HepG2 (cell line): Measurements from ENCODE around the gene TBC1D16. TPM values are rescaled to one million over a fixed set of nuclear protein-coding genes. Genes with fewer than 3 reads are reported as not detected.
A peak's percentile ranks its signal among the peaks of the same experiment; 100 is the strongest.

ENCODE experiments used
- AKAP8 ChIP-seq: sonication (generic); formaldehyde crosslinking; IDR thresholded peaks from 2 replicates; pipeline ENCODE4 v1.5.1; 2020; ENCODE audit warnings: mild to moderate bottlenecking, missing genetic modification reagents
- ASH2L ChIP-seq: fragments of 300-600, 200-600 bp; sonication (generic); IDR thresholded peaks from 2 replicates; pipeline ENCODE4 v1.7.0; 2017; ENCODE audit warnings: low read depth, mild to moderate bottlenecking, moderate library complexity, mixed read lengths, low read length; ENCODE audit not compliant: insufficient read length
- CCDC6 ChIP-seq: sonication (generic); formaldehyde crosslinking; IDR thresholded peaks from 2 replicates; pipeline ENCODE4 v1.8.1; 2022; ENCODE audit warnings: mild to moderate bottlenecking, missing genetic modification reagents, moderate library complexity
- KLF9 ChIP-seq: IDR thresholded peaks from 2 replicates; pipeline ENCODE4 v1.6.1; 2016; ENCODE audit warnings: low read depth
- NRL ChIP-seq: sonication (generic); formaldehyde crosslinking; IDR thresholded peaks from 2 replicates; pipeline ENCODE4 v1.5.0; 2020; ENCODE audit warnings: missing genetic modification reagents, mild to moderate bottlenecking, moderate library complexity, borderline replicate concordance
- PTBP1 ChIP-seq: fragments of 200-400 bp; formaldehyde crosslinking; IDR thresholded peaks from 2 replicates; pipeline ENCODE4 v1.6.1; 2018; ENCODE audit warnings: low read length, low read depth; ENCODE audit not compliant: poor library complexity, severe bottlenecking
- RAD21 ChIP-seq: fragments of 450-650 bp; formaldehyde crosslinking; IDR thresholded peaks from 2 replicates; pipeline ENCODE4 v1.5.0; 2020; ENCODE audit warnings: mild to moderate bottlenecking
- RXRA ChIP-seq: sonication (generic); formaldehyde crosslinking; IDR thresholded peaks from 2 replicates; pipeline ENCODE4 v1.5.1; 2020; ENCODE audit warnings: missing genetic modification reagents
- SALL2 ChIP-seq: sonication (generic); formaldehyde crosslinking; IDR thresholded peaks from 2 replicates; pipeline ENCODE4 v1.8.1; 2023; ENCODE audit warnings: mild to moderate bottlenecking, missing genetic modification reagents, inconsistent platforms
- SPEN ChIP-seq: sonication (generic); formaldehyde crosslinking; IDR thresholded peaks from 2 replicates; pipeline ENCODE4 v1.5.1; 2020; ENCODE audit warnings: low read depth, mild to moderate bottlenecking, missing genetic modification reagents
- ZBTB7A ChIP-seq: sonication (generic); formaldehyde crosslinking; IDR thresholded peaks from 2 replicates; pipeline ENCODE4 v1.8.0; 2022; ENCODE audit warnings: mild to moderate bottlenecking, missing genetic modification reagents
- ZFX ChIP-seq: sonication (generic); formaldehyde crosslinking; IDR thresholded peaks from 2 replicates; pipeline ENCODE4 v1.4.0; 2020; ENCODE audit warnings: mild to moderate bottlenecking, low read depth, missing genetic modification reagents, moderate library complexity
- ZKSCAN8 ChIP-seq: IDR thresholded peaks from 2 replicates; pipeline ENCODE4 v1.6.1; 2016; ENCODE audit warnings: borderline replicate concordance, missing genetic modification reagents, missing compliant biosample characterization
- ZNF224 ChIP-seq: sonication (generic); formaldehyde crosslinking; IDR thresholded peaks from 2 replicates; pipeline ENCODE4 v1.5.0; 2020; ENCODE audit warnings: mild to moderate bottlenecking, missing genetic modification reagents
- ZNF326 ChIP-seq: sonication (generic); formaldehyde crosslinking; IDR thresholded peaks from 2 replicates; pipeline ENCODE4 v1.4.0; 2020; ENCODE audit warnings: missing genetic modification reagents, borderline replicate concordance
- ZNF337 ChIP-seq: sonication (generic); formaldehyde crosslinking; IDR thresholded peaks from 2 replicates; pipeline ENCODE4 v1.5.1; 2020; ENCODE audit warnings: missing genetic modification reagents, low read depth, mild to moderate bottlenecking, borderline replicate concordance
- ZNF569 ChIP-seq: sonication (generic); formaldehyde crosslinking; IDR thresholded peaks from 2 replicates; pipeline ENCODE4 v1.5.0; 2020; ENCODE audit warnings: mild to moderate bottlenecking, missing genetic modification reagents, moderate library complexity, borderline replicate concordance
- ZNF768 ChIP-seq: sonication (generic); formaldehyde crosslinking; IDR thresholded peaks from 2 replicates; pipeline ENCODE4 v1.4.0; 2020; ENCODE audit warnings: missing genetic modification reagents
- polyA plus RNA-seq, 8 experiments: library from polyadenylated mRNA; depleted of rRNA in 3 of 8; stranded (reverse) in 7 of 8; unstranded in 1 of 8; fragments of >200 nt; fragmentation: Illumina TruSeq in 4 of 8; extraction: Trizol in 4 of 8; gene quantifications; 2 replicates each; pipeline versions ENCODE4 v1.2.1 to v1.2.3, GENCODE V29; 2011 to 2016; ENCODE audit warnings: low read depth in 4 of 8, missing spikeins in 1 of 8, mixed read lengths in 1 of 8; ENCODE audit not compliant: insufficient read depth in 1 of 8
- total RNA-seq, 5 experiments: library from RNA; depleted of rRNA; stranded (reverse); fragments of >200 nt; fragmentation: Illumina TruSeq; extraction: Trizol; gene quantifications; 2 replicates each; pipeline ENCODE4 v1.2.3, GENCODE V29; 2016; ENCODE audit warnings: low read depth in 1 of 5
- TF ChIP-seq, protein P1 (sequence below): sonication (generic); formaldehyde crosslinking; conservative IDR thresholded peaks from 2 replicates; pipeline ENCODE4 v1.8.0; 2022; ENCODE audit warnings: mild to moderate bottlenecking, moderate library complexity, missing genetic modification reagents
- TF ChIP-seq, protein P2 (sequence below): sonication (generic); formaldehyde crosslinking; IDR thresholded peaks from 2 replicates; pipeline ENCODE4 v1.5.1; 2020; ENCODE audit warnings: missing genetic modification reagents, mild to moderate bottlenecking, borderline replicate concordance
- TF ChIP-seq, protein P3 (sequence below): sonication (generic); formaldehyde crosslinking; IDR thresholded peaks from 2 replicates; pipeline ENCODE4 v1.5.1; 2020; ENCODE audit warnings: mild to moderate bottlenecking, missing genetic modification reagents, borderline replicate concordance

The TBC1D16 gene
- total and polyA plus RNA-seq, 2 of the 13 experiments (the other 11 are each of a cell fraction or from before 2014, with no cell fraction given) = 14.9 to 24.9 TPM

DNA sequence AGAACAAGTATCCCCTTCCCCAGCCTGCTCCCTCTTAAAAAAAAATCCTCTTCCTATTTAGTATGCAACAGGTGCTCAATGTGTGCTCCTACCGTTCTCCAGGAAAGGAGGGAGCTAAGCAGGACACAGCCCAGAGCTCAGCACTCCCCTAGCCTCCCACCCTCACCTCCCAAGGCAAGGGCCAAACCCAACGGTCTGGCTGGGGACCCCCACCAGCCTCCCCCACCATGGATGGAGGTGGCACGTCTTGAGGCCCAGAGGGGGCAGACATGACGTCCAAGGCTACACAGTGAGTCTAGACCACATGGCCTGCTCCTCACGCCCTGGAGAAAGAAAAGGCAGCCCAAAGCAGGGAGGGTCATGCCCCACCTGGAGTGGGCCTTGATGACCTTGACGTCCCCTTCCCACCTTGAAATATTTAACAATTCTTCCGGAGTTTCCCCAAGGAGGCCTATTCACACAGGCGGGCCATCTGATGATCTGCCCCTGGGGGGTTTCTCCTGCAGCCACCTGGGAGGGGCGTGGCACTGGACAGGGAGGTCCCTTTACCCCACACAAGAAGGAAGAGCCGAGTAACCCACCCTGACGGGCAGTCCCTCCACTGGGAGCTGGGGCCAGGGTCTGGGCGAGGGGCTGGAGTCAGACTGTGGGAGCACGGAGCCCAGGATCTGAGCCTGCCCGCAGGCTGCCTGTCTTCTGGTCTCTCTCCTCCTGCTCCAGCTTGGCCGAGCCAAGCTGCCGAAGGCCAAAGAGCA is 107.0 kb downstream of the TBC1D16 start (continued):
- TF ChIP-seq, protein P1, sequence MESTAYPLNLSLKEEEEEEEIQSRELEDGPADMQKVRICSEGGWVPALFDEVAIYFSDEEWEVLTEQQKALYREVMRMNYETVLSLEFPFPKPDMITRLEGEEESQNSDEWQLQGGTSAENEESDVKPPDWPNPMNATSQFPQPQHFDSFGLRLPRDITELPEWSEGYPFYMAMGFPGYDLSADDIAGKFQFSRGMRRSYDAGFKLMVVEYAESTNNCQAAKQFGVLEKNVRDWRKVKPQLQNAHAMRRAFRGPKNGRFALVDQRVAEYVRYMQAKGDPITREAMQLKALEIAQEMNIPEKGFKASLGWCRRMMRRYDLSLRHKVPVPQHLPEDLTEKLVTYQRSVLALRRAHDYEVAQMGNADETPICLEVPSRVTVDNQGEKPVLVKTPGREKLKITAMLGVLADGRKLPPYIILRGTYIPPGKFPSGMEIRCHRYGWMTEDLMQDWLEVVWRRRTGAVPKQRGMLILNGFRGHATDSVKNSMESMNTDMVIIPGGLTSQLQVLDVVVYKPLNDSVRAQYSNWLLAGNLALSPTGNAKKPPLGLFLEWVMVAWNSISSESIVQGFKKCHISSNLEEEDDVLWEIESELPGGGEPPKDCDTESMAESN (CRISPR knock-in tag) = peak; percentile 75
- TF ChIP-seq ZFX (CRISPR knock-in tag) = no peak
- 0 out of 2 replicates have a peak, but pooled peaks have one; percentile 33 for TF ChIP-seq AKAP8
- peak; percentile 4; the same call in 1 of the 2 replicates for TF ChIP-seq ZBTB7A (CRISPR knock-in tag)
- peak; percentile 58; the same call in 1 of the 2 replicates for TF ChIP-seq NRL (CRISPR knock-in tag)
- peak; percentile 5; the same call in 1 of the 2 replicates for TF ChIP-seq RXRA
- TF ChIP-seq PTBP1 = no peak
- TF ChIP-seq, protein P2, sequence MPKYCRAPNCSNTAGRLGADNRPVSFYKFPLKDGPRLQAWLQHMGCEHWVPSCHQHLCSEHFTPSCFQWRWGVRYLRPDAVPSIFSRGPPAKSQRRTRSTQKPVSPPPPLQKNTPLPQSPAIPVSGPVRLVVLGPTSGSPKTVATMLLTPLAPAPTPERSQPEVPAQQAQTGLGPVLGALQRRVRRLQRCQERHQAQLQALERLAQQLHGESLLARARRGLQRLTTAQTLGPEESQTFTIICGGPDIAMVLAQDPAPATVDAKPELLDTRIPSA (CRISPR knock-in tag) = no peak
- TF ChIP-seq ZNF337 (CRISPR knock-in tag) = no peak
- no peak for TF ChIP-seq ZNF326 (CRISPR knock-in tag)
- TF ChIP-seq CCDC6 (CRISPR knock-in tag) = no peak
- peak; percentile 11; the same call in 1 of the 2 replicates for TF ChIP-seq SPEN
- no peak for TF ChIP-seq KLF9 (CRISPR knock-in tag)
- no peak for TF ChIP-seq RAD21
- TF ChIP-seq, protein P3, sequence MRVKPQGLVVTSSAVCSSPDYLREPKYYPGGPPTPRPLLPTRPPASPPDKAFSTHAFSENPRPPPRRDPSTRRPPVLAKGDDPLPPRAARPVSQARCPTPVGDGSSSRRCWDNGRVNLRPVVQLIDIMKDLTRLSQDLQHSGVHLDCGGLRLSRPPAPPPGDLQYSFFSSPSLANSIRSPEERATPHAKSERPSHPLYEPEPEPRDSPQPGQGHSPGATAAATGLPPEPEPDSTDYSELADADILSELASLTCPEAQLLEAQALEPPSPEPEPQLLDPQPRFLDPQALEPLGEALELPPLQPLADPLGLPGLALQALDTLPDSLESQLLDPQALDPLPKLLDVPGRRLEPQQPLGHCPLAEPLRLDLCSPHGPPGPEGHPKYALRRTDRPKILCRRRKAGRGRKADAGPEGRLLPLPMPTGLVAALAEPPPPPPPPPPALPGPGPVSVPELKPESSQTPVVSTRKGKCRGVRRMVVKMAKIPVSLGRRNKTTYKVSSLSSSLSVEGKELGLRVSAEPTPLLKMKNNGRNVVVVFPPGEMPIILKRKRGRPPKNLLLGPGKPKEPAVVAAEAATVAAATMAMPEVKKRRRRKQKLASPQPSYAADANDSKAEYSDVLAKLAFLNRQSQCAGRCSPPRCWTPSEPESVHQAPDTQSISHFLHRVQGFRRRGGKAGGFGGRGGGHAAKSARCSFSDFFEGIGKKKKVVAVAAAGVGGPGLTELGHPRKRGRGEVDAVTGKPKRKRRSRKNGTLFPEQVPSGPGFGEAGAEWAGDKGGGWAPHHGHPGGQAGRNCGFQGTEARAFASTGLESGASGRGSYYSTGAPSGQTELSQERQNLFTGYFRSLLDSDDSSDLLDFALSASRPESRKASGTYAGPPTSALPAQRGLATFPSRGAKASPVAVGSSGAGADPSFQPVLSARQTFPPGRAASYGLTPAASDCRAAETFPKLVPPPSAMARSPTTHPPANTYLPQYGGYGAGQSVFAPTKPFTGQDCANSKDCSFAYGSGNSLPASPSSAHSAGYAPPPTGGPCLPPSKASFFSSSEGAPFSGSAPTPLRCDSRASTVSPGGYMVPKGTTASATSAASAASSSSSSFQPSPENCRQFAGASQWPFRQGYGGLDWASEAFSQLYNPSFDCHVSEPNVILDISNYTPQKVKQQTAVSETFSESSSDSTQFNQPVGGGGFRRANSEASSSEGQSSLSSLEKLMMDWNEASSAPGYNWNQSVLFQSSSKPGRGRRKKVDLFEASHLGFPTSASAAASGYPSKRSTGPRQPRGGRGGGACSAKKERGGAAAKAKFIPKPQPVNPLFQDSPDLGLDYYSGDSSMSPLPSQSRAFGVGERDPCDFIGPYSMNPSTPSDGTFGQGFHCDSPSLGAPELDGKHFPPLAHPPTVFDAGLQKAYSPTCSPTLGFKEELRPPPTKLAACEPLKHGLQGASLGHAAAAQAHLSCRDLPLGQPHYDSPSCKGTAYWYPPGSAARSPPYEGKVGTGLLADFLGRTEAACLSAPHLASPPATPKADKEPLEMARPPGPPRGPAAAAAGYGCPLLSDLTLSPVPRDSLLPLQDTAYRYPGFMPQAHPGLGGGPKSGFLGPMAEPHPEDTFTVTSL (CRISPR knock-in tag) = no peak
- peak; percentile 80; the same call in 1 of the 2 replicates for TF ChIP-seq ZKSCAN8 (CRISPR knock-in tag)
- peak; percentile 66; the same call in 1 of the 2 replicates for TF ChIP-seq ZNF768 (CRISPR knock-in tag)
- no peak for TF ChIP-seq ASH2L
- 0 out of 2 replicates have a peak, but pooled peaks have one; percentile 20 for TF ChIP-seq SALL2 (CRISPR knock-in tag)
- TF ChIP-seq ZNF569 = no peak
- TF ChIP-seq ZNF224 = 0 out of 2 replicates have a peak, but pooled peaks have one; percentile 40
